Measurements from ENCODE around the gene TSPAN12.
"Not testable (repeated sequence)": the region's sequence is repeated elsewhere in the genome, so short reads cannot be mapped to it uniquely, and the experiment has no call there.

TSPAN12 gene

DNA sequence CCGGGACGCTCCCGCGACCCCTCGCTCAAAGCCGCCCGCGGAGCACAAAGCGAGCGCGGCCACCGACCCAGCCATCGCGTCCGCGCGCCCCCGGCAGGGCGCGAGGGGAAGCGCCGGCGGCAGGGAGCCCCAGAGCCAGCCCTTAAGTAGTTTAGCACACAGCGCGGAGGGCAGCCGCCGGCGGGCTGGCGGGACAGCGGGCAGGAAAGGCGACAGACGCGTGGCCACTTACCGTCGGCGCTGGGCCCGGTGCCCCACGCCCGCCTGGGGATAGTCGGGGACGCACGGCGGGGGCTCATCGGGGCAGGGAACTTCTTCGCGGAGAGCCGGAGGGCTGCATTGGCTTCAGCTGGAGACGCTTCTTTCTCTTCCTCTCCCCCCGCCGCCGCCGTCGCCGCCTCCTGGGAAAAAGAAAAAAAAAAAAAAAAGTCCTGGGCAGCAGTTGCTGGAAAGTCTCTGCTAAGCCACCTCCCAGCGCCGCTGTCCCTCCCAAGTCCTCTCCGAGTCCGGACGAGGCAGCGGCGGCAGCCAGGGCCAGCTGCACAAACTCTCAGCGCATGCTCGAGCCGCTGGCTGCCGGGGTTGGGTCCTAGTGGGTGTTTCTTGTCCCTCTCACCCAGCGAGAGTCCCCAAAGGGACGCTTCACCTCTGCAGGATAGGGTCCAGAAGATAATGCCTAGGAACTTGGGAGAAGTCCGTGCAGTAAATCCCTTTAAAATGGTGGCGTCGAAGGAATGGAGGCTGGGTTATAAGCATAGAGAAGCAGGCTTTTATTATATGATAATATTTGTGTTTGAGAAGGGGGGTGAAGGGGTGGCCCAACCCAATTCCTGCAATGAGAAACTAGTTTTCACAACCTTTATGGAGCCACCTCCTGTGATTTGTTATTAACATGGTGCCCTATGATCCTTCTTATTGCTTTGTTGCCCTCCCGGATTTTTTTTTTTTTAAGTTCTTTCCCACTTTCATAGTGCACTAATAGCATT lies at the start of gene TSPAN12:
Gene TSPAN12 (minus strand): TSS at position 557 of the 986 bp plus-strand sequence. CDS start 1,381 bp downstream, outside the sequence.
- peak within 1 kb of the TSS; percentile 64 for H3K4me3 Mint-ChIP-seq
- peaks cover 4% of the 10 kb centered on the region for H3K36me3 Mint-ChIP-seq (ENCODE audit: insufficient read depth)
- H3K9me3 Mint-ChIP-seq: no peaks in the 10 kb centered on the region
- no peak within 1 kb of the TSS for H3K27ac Mint-ChIP-seq (ENCODE audit: low read depth)
- peak; percentile 78 for ATAC-seq (replicated peaks; ENCODE audit: extremely low read depth, poor library complexity, severe bottlenecking)
- DNase-seq (ENCODE audit: low spot score in 2 of 2): no peak
- H3K4me1 Mint-ChIP-seq: peaks cover 11% of the 10 kb centered on the region
- peaks cover 83% of the 10 kb centered on the region for H3K27me3 Mint-ChIP-seq

DNA sequence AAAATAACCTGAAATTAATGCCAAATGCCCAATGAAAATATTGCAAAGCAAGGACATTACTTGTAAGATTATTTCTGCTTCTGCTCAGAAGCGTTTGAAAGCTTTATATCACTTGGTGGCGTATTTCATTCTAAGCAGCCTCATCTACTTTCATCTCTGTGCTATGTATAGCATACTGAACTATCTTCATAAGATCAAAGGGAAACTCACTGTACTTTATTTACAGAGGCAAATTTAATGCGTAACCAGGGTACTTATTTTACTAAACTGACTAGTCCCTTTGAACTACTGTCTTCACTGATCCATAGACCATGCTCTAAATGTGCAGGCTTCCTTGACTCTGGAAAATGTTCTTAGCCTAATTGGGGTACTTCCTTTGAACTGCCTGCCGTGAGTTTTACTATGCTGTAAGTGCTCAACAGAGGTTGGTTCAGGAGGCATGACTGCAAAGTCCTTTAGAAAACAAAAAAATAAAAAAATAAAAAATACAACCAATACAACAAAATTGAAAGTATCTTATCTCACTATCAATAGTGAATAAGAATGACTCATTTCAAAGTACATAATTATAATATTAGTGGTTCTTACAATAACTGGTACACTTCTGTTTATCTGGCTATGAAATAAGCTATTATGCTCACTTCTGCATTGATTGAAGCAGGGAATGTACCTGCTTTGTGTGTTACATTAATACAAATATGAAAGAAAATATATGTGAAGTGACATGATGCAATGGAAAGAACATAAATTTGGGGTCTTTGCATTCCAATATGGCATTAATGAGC lies 41.0 kb upstream of the TSPAN12 start:
- Mint-ChIP-seq H3K36me3 (ENCODE audit: insufficient read depth) (no peaks in the 10 kb centered on the region), H3K27me3 (peaks cover 55% of the 10 kb centered on the region), H3K4me1 (no peaks in the 10 kb centered on the region), H3K9me3 (no peaks in the 10 kb centered on the region), H3K27ac (ENCODE audit: low read depth) (no peak overlapping the region), H3K4me3 (no peak overlapping the region)
- DNase-seq (ENCODE audit: low spot score in 2 of 2): no peak
- ATAC-seq (replicated peaks; ENCODE audit: extremely low read depth, poor library complexity, severe bottlenecking): no peak

DNA sequence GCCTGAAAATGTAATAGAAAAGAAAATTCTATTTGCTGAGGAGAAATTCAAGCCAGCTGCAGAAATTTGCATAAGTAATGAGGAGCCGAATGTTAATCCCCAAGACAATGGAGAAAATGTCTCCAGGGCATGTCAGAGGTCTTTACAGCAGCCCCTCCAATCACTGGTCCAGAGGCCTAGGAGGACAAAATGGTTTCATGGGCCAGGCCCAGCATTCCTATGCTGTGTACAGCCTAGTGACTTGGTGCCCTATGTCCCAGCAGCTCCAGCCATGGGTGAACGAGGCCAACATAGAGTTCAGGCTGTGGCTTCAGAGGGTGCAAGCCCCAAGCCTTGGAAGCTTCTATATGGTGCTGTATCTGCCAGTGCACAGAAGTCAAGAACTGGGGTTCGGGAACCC lies 37.3 kb upstream of the TSPAN12 start:
- H3K36me3 Mint-ChIP-seq (ENCODE audit: insufficient read depth); H3K4me1 Mint-ChIP-seq; ATAC-seq (replicated peaks; ENCODE audit: extremely low read depth, poor library complexity, severe bottlenecking); H3K27ac Mint-ChIP-seq (ENCODE audit: low read depth); H3K9me3 Mint-ChIP-seq; DNase-seq (ENCODE audit: low spot score in 2 of 2); H3K4me3 Mint-ChIP-seq: not testable (repeated sequence)
- H3K27me3 Mint-ChIP-seq: peaks cover 25% of the 10 kb centered on the region

DNA sequence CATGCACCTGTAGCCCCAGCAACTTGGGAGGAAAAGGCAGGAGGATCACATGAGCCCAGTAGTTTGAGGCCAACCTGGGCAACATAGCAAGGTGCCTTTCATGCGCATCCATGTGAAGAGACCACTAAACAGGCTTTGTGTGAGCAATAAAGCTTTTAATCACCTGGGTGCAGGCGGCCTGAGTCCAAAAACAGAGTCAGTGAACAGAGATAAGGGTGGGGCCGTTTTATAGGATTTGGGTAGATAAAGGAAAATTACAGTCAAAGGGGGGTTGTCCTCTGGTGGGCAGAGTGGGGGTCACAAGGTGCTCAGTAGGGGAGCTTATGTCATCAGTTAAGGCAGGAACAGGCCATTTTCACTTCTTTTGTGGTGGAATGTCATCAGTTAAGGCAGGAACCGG lies 27.7 kb upstream of the TSPAN12 start:
- not testable (repeated sequence) for ATAC-seq (replicated peaks; ENCODE audit: extremely low read depth, poor library complexity, severe bottlenecking); H3K36me3 Mint-ChIP-seq (ENCODE audit: insufficient read depth); H3K9me3 Mint-ChIP-seq; H3K4me1 Mint-ChIP-seq; H3K4me3 Mint-ChIP-seq; H3K27ac Mint-ChIP-seq (ENCODE audit: low read depth); DNase-seq (ENCODE audit: low spot score in 2 of 2)
- peaks cover 30% of the 10 kb centered on the region for H3K27me3 Mint-ChIP-seq

- no peak for DNase-seq (ENCODE audit: low spot score in 2 of 2)
- ATAC-seq (replicated peaks; ENCODE audit: extremely low read depth, poor library complexity, severe bottlenecking): no peak
- no peak overlapping the region for H3K4me3 Mint-ChIP-seq
- peaks cover 49% of the 10 kb centered on the region for H3K27me3 Mint-ChIP-seq
- H3K27ac Mint-ChIP-seq (ENCODE audit: low read depth): no peak overlapping the region
- H3K9me3 Mint-ChIP-seq: no peaks in the 10 kb centered on the region
- H3K36me3 Mint-ChIP-seq (ENCODE audit: insufficient read depth): no peaks in the 10 kb centered on the region
- H3K4me1 Mint-ChIP-seq: no peaks in the 10 kb centered on the region
These were observed 19.8 kb upstream of the TSPAN12 start for GRCh38 chr7:120877701-120878100.

GRCh38 chr7:120876922-120877321 lies 19.0 kb upstream of the TSPAN12 start:
- no peaks in the 10 kb centered on the region for H3K9me3 Mint-ChIP-seq
- H3K27ac Mint-ChIP-seq (ENCODE audit: low read depth): no peak overlapping the region
- no peak overlapping the region for H3K4me3 Mint-ChIP-seq
- H3K27me3 Mint-ChIP-seq: peaks cover 49% of the 10 kb centered on the region
- ATAC-seq (replicated peaks; ENCODE audit: extremely low read depth, poor library complexity, severe bottlenecking): no peak
- H3K4me1 Mint-ChIP-seq: no peaks in the 10 kb centered on the region
- H3K36me3 Mint-ChIP-seq (ENCODE audit: insufficient read depth): no peaks in the 10 kb centered on the region
- DNase-seq (ENCODE audit: low spot score in 2 of 2): no peak

- H3K4me1 Mint-ChIP-seq: no peaks in the 10 kb centered on the region
- H3K36me3 Mint-ChIP-seq (ENCODE audit: insufficient read depth): no peaks in the 10 kb centered on the region
- no peak for ATAC-seq (replicated peaks; ENCODE audit: extremely low read depth, poor library complexity, severe bottlenecking)
- no peak for DNase-seq (ENCODE audit: low spot score in 2 of 2)
- H3K9me3 Mint-ChIP-seq: no peaks in the 10 kb centered on the region
- peaks cover 35% of the 10 kb centered on the region for H3K27me3 Mint-ChIP-seq
- no peak overlapping the region for H3K27ac Mint-ChIP-seq (ENCODE audit: low read depth)
- no peak overlapping the region for H3K4me3 Mint-ChIP-seq
These were observed 16.8 kb upstream of the TSPAN12 start for GRCh38 chr7:120874722-120875121.

- no peak for ATAC-seq (replicated peaks; ENCODE audit: extremely low read depth, poor library complexity, severe bottlenecking)
- Mint-ChIP-seq H3K27ac (ENCODE audit: low read depth) (no peak overlapping the region), H3K36me3 (ENCODE audit: insufficient read depth) (no peaks in the 10 kb centered on the region)
These were observed 16.1 kb upstream of the TSPAN12 start for GRCh38 chr7:120874016-120874415.

GRCh38 chr7:120873401-120873800 lies 15.5 kb upstream of the TSPAN12 start:
- no peak overlapping the region for H3K4me3 Mint-ChIP-seq
- no peak overlapping the region for H3K27ac Mint-ChIP-seq (ENCODE audit: low read depth)
- no peaks in the 10 kb centered on the region for H3K36me3 Mint-ChIP-seq (ENCODE audit: insufficient read depth)
- no peak for ATAC-seq (replicated peaks; ENCODE audit: extremely low read depth, poor library complexity, severe bottlenecking)
- DNase-seq (ENCODE audit: low spot score in 2 of 2): no peak
- no peaks in the 10 kb centered on the region for H3K4me1 Mint-ChIP-seq
- H3K27me3 Mint-ChIP-seq: peaks cover 35% of the 10 kb centered on the region
- no peaks in the 10 kb centered on the region for H3K9me3 Mint-ChIP-seq

More at GRCh38 chr7:120874016-120874415, 16.1 kb upstream of the TSPAN12 start:
- Mint-ChIP-seq H3K9me3 (no peaks in the 10 kb centered on the region), H3K27me3 (peaks cover 35% of the 10 kb centered on the region), H3K4me3 (no peak overlapping the region), H3K4me1 (no peaks in the 10 kb centered on the region)
- DNase-seq (ENCODE audit: low spot score in 2 of 2): no peak

GRCh38 chr7:120869700-120870099 lies 11.8 kb upstream of the TSPAN12 start:
- Mint-ChIP-seq H3K9me3 (no peaks in the 10 kb centered on the region), H3K36me3 (ENCODE audit: insufficient read depth) (no peaks in the 10 kb centered on the region), H3K27me3 (peaks cover 40% of the 10 kb centered on the region), H3K4me1 (no peaks in the 10 kb centered on the region), H3K4me3 (no peak overlapping the region), H3K27ac (ENCODE audit: low read depth) (no peak overlapping the region)
- DNase-seq (ENCODE audit: low spot score in 2 of 2): no peak
- ATAC-seq (replicated peaks; ENCODE audit: extremely low read depth, poor library complexity, severe bottlenecking): no peak

- Mint-ChIP-seq H3K36me3 (ENCODE audit: insufficient read depth) (no peaks in the 10 kb centered on the region), H3K4me3 (no peak overlapping the region), H3K9me3 (no peaks in the 10 kb centered on the region), H3K27ac (ENCODE audit: low read depth) (no peak overlapping the region), H3K27me3 (peaks cover 37% of the 10 kb centered on the region), H3K4me1 (no peaks in the 10 kb centered on the region)
- ATAC-seq (replicated peaks; ENCODE audit: extremely low read depth, poor library complexity, severe bottlenecking): no peak
- DNase-seq (ENCODE audit: low spot score in 2 of 2): no peak
These were observed 10.0 kb upstream of the TSPAN12 start for GRCh38 chr7:120867932-120868331.

DNA sequence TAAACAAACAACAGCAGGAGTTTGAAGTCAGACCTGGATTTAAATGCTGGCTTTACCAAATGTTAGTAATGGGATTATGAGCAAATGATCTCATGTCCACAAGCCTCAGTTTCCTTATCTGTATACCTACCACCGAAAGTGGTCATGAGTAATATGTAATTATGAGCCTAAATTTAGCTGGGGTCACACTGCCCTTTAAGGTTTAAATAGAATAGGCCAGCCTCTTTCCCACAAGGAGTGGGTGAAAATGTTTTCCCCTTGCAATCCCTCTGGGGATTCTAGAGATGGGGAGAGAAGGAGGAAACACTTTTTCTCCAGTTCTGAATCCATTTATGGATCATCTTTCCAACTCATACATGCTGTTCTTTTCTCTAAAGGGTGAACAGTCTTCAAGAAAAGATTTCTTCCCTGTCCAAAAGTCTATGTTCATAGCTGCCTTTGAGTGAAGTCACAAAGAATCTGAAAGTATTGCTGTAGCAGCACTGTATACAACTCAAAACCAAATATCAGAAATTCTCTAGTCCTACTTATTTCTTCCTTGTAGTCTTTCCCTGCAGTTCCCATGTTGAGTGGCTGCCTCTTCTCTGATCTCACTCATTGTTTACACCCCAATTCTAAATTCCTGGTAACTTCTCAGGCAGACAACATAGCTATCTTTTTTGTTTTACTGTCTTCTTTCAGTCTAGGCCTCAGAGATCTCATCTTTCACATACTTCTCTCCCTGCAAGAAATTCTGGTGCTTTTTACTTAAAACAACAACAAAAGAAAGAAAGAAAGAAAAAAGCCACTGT lies 7.4 kb upstream of the TSPAN12 start:
- Mint-ChIP-seq H3K4me1 (no peaks in the 10 kb centered on the region), H3K27ac (ENCODE audit: low read depth) (no peak overlapping the region), H3K4me3 (no peak overlapping the region), H3K9me3 (no peaks in the 10 kb centered on the region), H3K27me3 (peaks cover 55% of the 10 kb centered on the region), H3K36me3 (ENCODE audit: insufficient read depth) (no peaks in the 10 kb centered on the region)
- DNase-seq (ENCODE audit: low spot score in 2 of 2) (no peak), ATAC-seq (replicated peaks; ENCODE audit: extremely low read depth, poor library complexity, severe bottlenecking) (no peak)

All from central memory CD8-positive, alpha-beta T cell (primary cell).